Thyroid gland (tissue), 4 donors: ENCODE measurements around the gene PPP1R1B.

ENCODE experiments used
- POLR2A ChIP-seq, 2 donors: fragments of 450-650 bp; IDR thresholded peaks; one replicate each; pipeline ENCODE4 v1.6.1; 2017; ENCODE audit warnings: antibody characterized with exemption in 2 of 2, mild to moderate bottlenecking in 2 of 2, moderate library complexity in 1 of 2
- TF ChIP-seq, protein P1 (sequence below), 6 experiments: fragments of 200-600 bp in 3 of 6; fragments of 450-650 bp in 3 of 6; sonication (generic) in 3 of 6; IDR thresholded peaks; one replicate each; pipeline ENCODE4 v1.5.1; 2016 to 2019; ENCODE audit warnings: antibody characterized with exemption in 6 of 6, mild to moderate bottlenecking in 2 of 6, inconsistent platforms in 1 of 6, moderate library complexity in 1 of 6

DNA sequence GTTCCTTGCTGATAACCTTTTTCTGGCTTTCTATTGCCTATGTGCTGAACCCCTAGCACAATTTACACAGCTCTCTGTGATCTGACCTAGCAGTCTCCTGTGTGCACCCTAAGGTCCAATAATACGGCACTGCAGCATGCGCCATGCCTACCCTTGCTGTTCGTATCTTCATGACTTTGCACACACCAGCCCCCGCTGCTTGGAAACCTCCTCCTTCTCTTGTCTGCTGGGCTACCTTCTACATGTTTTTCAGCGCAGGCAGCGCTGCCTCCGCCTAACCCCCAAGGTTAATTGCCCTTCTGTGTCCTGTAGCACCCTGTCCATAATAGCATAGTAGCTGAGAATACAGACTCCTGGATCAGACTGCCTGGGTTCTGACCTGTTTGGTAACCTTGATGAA, 11.6 kb downstream of the PPP1R1B start:
- TF ChIP-seq POLR2A (IDR thresholded peaks at IDR 0.05), result no peak
- TF ChIP-seq, protein P1, sequence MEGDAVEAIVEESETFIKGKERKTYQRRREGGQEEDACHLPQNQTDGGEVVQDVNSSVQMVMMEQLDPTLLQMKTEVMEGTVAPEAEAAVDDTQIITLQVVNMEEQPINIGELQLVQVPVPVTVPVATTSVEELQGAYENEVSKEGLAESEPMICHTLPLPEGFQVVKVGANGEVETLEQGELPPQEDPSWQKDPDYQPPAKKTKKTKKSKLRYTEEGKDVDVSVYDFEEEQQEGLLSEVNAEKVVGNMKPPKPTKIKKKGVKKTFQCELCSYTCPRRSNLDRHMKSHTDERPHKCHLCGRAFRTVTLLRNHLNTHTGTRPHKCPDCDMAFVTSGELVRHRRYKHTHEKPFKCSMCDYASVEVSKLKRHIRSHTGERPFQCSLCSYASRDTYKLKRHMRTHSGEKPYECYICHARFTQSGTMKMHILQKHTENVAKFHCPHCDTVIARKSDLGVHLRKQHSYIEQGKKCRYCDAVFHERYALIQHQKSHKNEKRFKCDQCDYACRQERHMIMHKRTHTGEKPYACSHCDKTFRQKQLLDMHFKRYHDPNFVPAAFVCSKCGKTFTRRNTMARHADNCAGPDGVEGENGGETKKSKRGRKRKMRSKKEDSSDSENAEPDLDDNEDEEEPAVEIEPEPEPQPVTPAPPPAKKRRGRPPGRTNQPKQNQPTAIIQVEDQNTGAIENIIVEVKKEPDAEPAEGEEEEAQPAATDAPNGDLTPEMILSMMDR (IDR thresholded peaks at IDR 0.05), result no peak
